Glutamatergic neuron (in vitro differentiated cells): ENCODE results near the gene CERS6. TPM values are rescaled to one million over a fixed set of nuclear protein-coding genes. Genes with fewer than 3 reads are reported as not detected.
"Not testable (repeated sequence)": the region's sequence is repeated elsewhere in the genome, so short reads cannot be mapped to it uniquely, and the experiment has no call there.

Source experiments
- DNase-seq: peaks from one replicate; pipeline ENCODE4 v3.0.0; 2022
- H3K27ac Mint-ChIP-seq: one replicate; pipeline ENCODE4 v1.8.0; 2020; ENCODE audit warnings: mild to moderate bottlenecking, mixed read lengths, inconsistent platforms; ENCODE audit not compliant: unreplicated experiment
- H3K27me3 Mint-ChIP-seq: one replicate; pipeline ENCODE4 v1.8.0; 2020; ENCODE audit warnings: mild to moderate bottlenecking, moderate library complexity, mixed read lengths, inconsistent platforms; ENCODE audit not compliant: unreplicated experiment
- H3K36me3 Mint-ChIP-seq: one replicate; pipeline ENCODE4 v1.8.0; 2020; ENCODE audit warnings: mild to moderate bottlenecking, mixed read lengths, inconsistent platforms; ENCODE audit not compliant: unreplicated experiment
- H3K4me1 Mint-ChIP-seq: one replicate; pipeline ENCODE4 v1.8.0; 2020; ENCODE audit warnings: mild to moderate bottlenecking, low read depth, mixed read lengths, inconsistent platforms; ENCODE audit not compliant: unreplicated experiment
- H3K4me3 Mint-ChIP-seq: one replicate; pipeline ENCODE4 v1.8.0; 2020; ENCODE audit warnings: mild to moderate bottlenecking, mixed read lengths, inconsistent platforms; ENCODE audit not compliant: unreplicated experiment
- H3K9me3 Mint-ChIP-seq: one replicate; pipeline ENCODE4 v1.8.0; 2020; ENCODE audit warnings: mild to moderate bottlenecking, moderate library complexity, mixed read lengths, inconsistent platforms; ENCODE audit not compliant: unreplicated experiment
- long read RNA-seq: library from polyadenylated mRNA; unstranded; transcript quantifications from one replicate; pipeline ENCODE4 v2.0.0, GENCODE V29; 2020; ENCODE audit not compliant: unreplicated experiment
- total RNA-seq: library from RNA; stranded (reverse); fragmentation: NEBNext Ultra II Directional; extraction: Animal tissue kit (Norgen Biotek cat#: 25700); gene quantifications from one replicate; pipeline ENCODE4 v1.2.1, GENCODE V29; 2021; ENCODE audit not compliant: unreplicated experiment
- TF ChIP-seq, protein P1 (sequence below): fragments of 200-600 bp; sonication (generic); IDR thresholded peaks from one replicate; pipeline ENCODE4 v1.5.0; 2021; ENCODE audit not compliant: partially characterized antibody, unreplicated experiment

The CERS6 gene, protein sequence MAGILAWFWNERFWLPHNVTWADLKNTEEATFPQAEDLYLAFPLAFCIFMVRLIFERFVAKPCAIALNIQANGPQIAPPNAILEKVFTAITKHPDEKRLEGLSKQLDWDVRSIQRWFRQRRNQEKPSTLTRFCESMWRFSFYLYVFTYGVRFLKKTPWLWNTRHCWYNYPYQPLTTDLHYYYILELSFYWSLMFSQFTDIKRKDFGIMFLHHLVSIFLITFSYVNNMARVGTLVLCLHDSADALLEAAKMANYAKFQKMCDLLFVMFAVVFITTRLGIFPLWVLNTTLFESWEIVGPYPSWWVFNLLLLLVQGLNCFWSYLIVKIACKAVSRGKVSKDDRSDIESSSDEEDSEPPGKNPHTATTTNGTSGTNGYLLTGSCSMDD
- 143 TPM for total RNA-seq
- long read RNA-seq, full-length matches to known transcripts: 1 of 12 reads
- long read RNA-seq, partial matches to known transcripts: 1 of 12 reads
- long read RNA-seq, other reads (novel, unspliced or antisense): 10 of 12 reads

DNA sequence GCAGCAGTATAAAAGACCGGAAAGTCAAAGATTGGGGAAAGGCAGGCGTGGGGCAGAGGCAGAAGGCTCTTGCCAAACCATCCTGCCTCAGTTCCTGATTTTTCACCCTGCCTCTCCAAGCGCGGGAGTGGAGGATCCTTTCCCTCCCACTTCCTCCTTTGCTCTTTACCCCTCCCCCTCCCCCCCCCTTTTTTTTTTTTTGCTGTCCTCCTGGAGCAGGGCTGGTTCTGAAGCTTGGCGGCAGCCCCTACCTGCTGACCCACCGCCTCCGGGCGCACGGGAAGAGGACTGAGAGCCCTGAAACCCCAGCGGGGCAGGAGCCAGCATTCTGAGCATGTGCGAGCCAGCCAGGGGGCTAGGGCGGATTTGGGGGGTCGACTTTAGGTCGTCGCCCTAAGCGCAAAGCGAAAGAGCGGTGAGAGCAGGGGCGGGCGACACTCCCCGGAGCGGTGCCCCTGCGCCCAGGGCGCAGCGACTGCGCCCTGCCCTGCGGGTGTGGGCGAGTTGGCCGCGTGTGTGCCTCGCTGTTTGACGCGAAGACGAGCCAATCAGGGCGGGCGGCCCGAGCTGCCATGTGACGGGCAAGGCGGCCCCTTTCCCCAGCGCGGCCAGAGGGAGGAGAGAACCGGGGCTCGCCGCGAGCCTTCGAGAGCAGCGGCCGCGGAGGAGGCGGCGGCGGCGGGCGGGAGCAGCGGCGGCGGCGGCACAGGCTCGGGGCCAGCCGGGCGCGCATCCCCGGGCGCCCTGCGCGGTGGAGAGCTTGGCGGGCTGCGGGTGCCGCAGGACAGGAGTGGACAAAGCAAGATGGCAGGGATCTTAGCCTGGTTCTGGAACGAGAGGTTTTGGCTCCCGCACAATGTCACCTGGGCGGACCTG is at the start of gene CERS6:
CERS6 (plus strand) TSS at position 628 of the 876 bp plus-strand sequence; CDS start at position 805, 177 bp downstream.
- Mint-ChIP-seq H3K4me1 (peaks cover 13% of the 10 kb centered on the region), H3K36me3 (no peaks in the 10 kb centered on the region), H3K9me3 (peaks cover 5% of the 10 kb centered on the region), H3K27me3 (peaks cover 3% of the 10 kb centered on the region), H3K27ac (peak within 1 kb of the TSS; percentile 90), H3K4me3 (peak within 1 kb of the TSS; percentile 94)
- TF ChIP-seq, protein P1, sequence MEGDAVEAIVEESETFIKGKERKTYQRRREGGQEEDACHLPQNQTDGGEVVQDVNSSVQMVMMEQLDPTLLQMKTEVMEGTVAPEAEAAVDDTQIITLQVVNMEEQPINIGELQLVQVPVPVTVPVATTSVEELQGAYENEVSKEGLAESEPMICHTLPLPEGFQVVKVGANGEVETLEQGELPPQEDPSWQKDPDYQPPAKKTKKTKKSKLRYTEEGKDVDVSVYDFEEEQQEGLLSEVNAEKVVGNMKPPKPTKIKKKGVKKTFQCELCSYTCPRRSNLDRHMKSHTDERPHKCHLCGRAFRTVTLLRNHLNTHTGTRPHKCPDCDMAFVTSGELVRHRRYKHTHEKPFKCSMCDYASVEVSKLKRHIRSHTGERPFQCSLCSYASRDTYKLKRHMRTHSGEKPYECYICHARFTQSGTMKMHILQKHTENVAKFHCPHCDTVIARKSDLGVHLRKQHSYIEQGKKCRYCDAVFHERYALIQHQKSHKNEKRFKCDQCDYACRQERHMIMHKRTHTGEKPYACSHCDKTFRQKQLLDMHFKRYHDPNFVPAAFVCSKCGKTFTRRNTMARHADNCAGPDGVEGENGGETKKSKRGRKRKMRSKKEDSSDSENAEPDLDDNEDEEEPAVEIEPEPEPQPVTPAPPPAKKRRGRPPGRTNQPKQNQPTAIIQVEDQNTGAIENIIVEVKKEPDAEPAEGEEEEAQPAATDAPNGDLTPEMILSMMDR: no peak
- peak; percentile 96 for DNase-seq

- Mint-ChIP-seq H3K36me3 (peaks cover 23% of the 10 kb centered on the region), H3K9me3 (peaks cover 13% of the 10 kb centered on the region)
- DNase-seq, H3K27ac Mint-ChIP-seq, H3K4me3 Mint-ChIP-seq, H3K4me1 Mint-ChIP-seq, H3K27me3 Mint-ChIP-seq: not testable (repeated sequence)
Measured at GRCh38 chr2:168412301-168412700, 43.8 kb upstream of the CERS6 start.

GRCh38 chr2:168413101-168413500 is 43.0 kb upstream of the CERS6 start:
- Mint-ChIP-seq H3K36me3 (peaks cover 15% of the 10 kb centered on the region), H3K9me3 (peaks cover 12% of the 10 kb centered on the region)
- H3K4me1 Mint-ChIP-seq, DNase-seq, H3K27me3 Mint-ChIP-seq, H3K4me3 Mint-ChIP-seq, H3K27ac Mint-ChIP-seq: not testable (repeated sequence)

DNA sequence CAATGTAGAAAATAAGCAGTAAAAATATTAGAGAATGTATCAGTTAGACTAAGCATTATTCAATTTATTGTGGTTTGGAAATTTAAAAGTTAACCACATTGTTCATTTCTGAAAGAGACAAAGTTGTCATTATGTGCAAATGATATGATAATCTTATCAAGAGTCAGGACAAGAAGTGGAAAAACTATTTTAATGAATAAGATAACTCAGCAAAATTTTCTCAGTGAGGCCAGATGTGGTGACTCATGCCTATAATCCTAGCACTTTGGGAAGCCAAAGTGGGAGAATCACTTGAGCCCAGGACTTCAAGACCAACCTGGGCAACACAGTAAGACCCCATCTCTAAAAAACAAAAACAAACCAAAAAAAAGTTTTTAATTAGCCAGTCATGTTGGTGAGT is 39.5 kb upstream of the CERS6 start:
- Mint-ChIP-seq H3K9me3 (peaks cover 11% of the 10 kb centered on the region), H3K4me1 (no peaks in the 10 kb centered on the region), H3K27me3 (no peaks in the 10 kb centered on the region), H3K4me3 (no peak overlapping the region), H3K27ac (no peak overlapping the region), H3K36me3 (peaks cover 11% of the 10 kb centered on the region)
- TF ChIP-seq, protein P1: no peak
- no peak for DNase-seq

GRCh38 chr2:168422584-168422983 is 33.5 kb upstream of the CERS6 start:
- Mint-ChIP-seq H3K27ac (no peak overlapping the region), H3K36me3 (no peaks in the 10 kb centered on the region), H3K9me3 (peaks cover 2% of the 10 kb centered on the region), H3K4me3 (no peak overlapping the region), H3K4me1 (no peaks in the 10 kb centered on the region), H3K27me3 (no peaks in the 10 kb centered on the region)
- TF ChIP-seq, protein P1: no peak
- no peak for DNase-seq
